ENCODE results near the gene ORMDL3.

Gene ORMDL3

GRCh38 chr17:39871801-39872200 lies 55.6 kb downstream of the ORMDL3 start:
- DNase-seq (ENCODE audit: low read depth, low spot score), result no peak

All from ELF-1 (cell line).